D721Med (cell line): ENCODE data around the gene PDGFB.

Experiments
- DNase-seq: peaks from one replicate; pipeline ENCODE4 v3.0.0; 2011; ENCODE audit warnings: low spot score; ENCODE audit not compliant: insufficient read length
- FAIRE-seq: peaks from 2 replicates; lab custom pipeline; 2011; peaks lifted over from hg19 to GRCh38; lab: Jason Lieb, UNC
- CTCF ChIP-seq: IDR thresholded peaks from 2 replicates; pipeline ENCODE4 v1.5.1; 2012; ENCODE audit warnings: mild to moderate bottlenecking, control low read depth; ENCODE audit not compliant: insufficient read depth; ENCODE audit errors: missing control alignments

Gene PDGFB

GRCh38 chr22:39250131-39250530 is 5.3 kb upstream of the PDGFB start:
- DNase-seq (no peak), FAIRE-seq (no peak)
- no peak for TF ChIP-seq CTCF

- no peak for TF ChIP-seq CTCF
- DNase-seq (no peak), FAIRE-seq (no peak)
These were observed 4.4 kb upstream of the PDGFB start for GRCh38 chr22:39249086-39249704.

- no peak for DNase-seq
- FAIRE-seq: no peak
- no peak for TF ChIP-seq CTCF
These were observed 3.5 kb upstream of the PDGFB start for GRCh38 chr22:39248254-39248653.

GRCh38 chr22:39247361-39247760 is 2.6 kb upstream of the PDGFB start:
- FAIRE-seq (no peak), DNase-seq (no peak)
- no peak for TF ChIP-seq CTCF

GRCh38 chr22:39246690-39247332 is 2.0 kb upstream of the PDGFB start:
- no peak for FAIRE-seq
- no peak for TF ChIP-seq CTCF

GRCh38 chr22:39246217-39246616 is 1.4 kb upstream of the PDGFB start:
- no peak for TF ChIP-seq CTCF
- no peak for FAIRE-seq
- DNase-seq: no peak

More at GRCh38 chr22:39246690-39247332, 2.0 kb upstream of the PDGFB start:
- DNase-seq: no peak

GRCh38 chr22:39245130-39246039 is 603 bp upstream of the PDGFB start:
- DNase-seq: no peak
- TF ChIP-seq CTCF: no peak
- no peak for FAIRE-seq
